Muscle layer of colon (tissue), 2 donors: ENCODE data around the gene RDH16.

Source experiments
- H3K27ac ChIP-seq: one replicate; pipeline ENCODE4 v1.7.0; 2013; ENCODE audit warnings: low read depth, mild to moderate bottlenecking, low read length, moderate library complexity
- H3K27me3 ChIP-seq, 2 donors: one replicate each; pipeline ENCODE4 v1.7.0; 2013; ENCODE audit warnings: low read length in 2 of 2, mild to moderate bottlenecking in 2 of 2; ENCODE audit not compliant: insufficient read depth in 2 of 2, control insufficient read depth in 1 of 2
- H3K36me3 ChIP-seq: one replicate; pipeline ENCODE4 v1.7.0; 2013; ENCODE audit warnings: mild to moderate bottlenecking, low read length; ENCODE audit not compliant: insufficient read depth
- H3K4me1 ChIP-seq: one replicate; pipeline ENCODE4 v1.7.0; 2013; ENCODE audit warnings: mild to moderate bottlenecking, low read length; ENCODE audit not compliant: insufficient read depth
- H3K4me3 ChIP-seq, 2 donors: one replicate each; pipeline ENCODE4 v1.7.0; 2013; ENCODE audit warnings: low read length in 2 of 2, low read depth in 1 of 2, mild to moderate bottlenecking in 1 of 2, moderate library complexity in 1 of 2
- H3K9ac ChIP-seq: one replicate; pipeline ENCODE4 v1.7.0; 2013; ENCODE audit warnings: low read length
- H3K9me3 ChIP-seq: one replicate; pipeline ENCODE4 v1.7.0; 2013; ENCODE audit warnings: mild to moderate bottlenecking, low read length
- donor health status: abdominal sarcoma.
- donor health status: Adenocarcinoma of cecum.

Gene RDH16

DNA sequence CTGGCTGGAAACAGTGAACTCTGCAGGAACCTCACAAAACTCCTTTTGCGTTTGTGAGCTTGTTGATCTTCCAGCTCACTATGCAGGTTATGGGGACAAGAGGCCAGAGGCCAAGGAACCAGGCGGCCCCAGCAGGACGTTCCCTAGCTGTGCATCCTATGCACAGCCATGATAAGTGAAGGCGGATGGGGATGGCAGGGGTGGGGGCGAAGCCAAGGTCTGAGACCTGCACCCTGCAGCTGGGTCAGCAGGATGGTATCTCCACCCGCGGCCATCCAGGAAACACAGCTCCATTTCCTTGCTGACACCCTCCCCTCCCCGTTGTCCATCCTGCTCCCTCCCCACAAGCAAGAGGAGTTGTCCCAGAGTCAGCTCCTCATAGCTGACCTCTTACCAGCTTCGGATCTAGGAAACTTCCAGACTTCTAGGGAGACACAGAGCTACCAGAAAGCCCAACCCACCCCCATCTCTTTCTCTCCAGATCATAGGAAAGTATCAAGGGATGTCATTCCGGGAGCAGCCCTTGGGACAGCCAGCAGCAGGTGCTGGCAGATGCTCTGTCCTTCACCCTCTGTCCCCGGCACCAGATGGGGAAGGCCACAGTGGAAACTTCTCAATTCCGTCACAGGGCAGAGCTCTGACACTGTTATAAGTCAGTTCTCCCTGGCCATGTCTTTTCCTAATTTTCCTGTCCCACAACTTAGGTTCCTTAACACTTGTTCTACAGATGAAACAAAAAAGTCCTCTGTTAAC, 39.6 kb upstream of the RDH16 start:
- Histone ChIP-seq H3K27ac (no peak overlapping the region), H3K9me3 (no peaks in the 10 kb centered on the region), H3K4me3 (no peak overlapping the region), H3K27me3 (no peaks in the 10 kb centered on the region), H3K4me1 (peaks cover 13% of the 10 kb centered on the region), H3K9ac (no peak overlapping the region), H3K36me3 (peaks cover 30% of the 10 kb centered on the region)

DNA sequence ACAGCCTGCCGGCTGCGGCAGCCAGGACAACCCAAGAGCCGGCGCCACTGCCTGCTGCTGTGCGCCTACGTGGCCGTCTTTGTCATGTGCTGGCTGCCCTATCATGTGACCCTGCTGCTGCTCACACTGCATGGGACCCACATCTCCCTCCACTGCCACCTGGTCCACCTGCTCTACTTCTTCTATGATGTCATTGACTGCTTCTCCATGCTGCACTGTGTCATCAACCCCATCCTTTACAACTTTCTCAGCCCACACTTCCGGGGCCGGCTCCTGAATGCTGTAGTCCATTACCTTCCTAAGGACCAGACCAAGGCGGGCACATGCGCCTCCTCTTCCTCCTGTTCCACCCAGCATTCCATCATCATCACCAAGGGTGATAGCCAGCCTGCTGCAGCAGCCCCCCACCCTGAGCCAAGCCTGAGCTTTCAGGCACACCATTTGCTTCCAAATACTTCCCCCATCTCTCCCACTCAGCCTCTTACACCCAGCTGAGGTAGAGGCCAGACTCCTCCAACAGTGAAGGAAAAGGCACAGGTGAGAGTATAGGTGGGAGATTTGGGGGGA, 38.6 kb upstream of the RDH16 start:
- Histone ChIP-seq H3K4me1 (peaks cover 4% of the 10 kb centered on the region), H3K27ac (no peak overlapping the region), H3K36me3 (peaks cover 23% of the 10 kb centered on the region), H3K9ac (no peak overlapping the region), H3K27me3 (no peaks in the 10 kb centered on the region), H3K9me3 (no peaks in the 10 kb centered on the region), H3K4me3 (no peak overlapping the region)

DNA sequence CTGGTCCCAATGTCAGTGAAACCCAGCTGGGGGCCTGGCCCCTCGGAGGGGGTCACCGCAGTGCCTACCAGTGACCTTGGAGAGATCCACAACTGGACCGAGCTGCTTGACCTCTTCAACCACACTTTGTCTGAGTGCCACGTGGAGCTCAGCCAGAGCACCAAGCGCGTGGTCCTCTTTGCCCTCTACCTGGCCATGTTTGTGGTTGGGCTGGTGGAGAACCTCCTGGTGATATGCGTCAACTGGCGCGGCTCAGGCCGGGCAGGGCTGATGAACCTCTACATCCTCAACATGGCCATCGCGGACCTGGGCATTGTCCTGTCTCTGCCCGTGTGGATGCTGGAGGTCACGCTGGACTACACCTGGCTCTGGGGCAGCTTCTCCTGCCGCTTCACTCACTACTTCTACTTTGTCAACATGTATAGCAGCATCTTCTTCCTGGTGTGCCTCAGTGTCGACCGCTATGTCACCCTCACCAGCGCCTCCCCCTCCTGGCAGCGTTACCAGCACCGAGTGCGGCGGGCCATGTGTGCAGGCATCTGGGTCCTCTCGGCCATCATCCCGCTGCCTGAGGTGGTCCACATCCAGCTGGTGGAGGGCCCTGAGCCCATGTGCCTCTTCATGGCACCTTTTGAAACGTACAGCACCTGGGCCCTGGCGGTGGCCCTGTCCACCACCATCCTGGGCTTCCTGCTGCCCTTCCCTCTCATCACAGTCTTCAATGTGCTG, 38.0 kb upstream of the RDH16 start:
- Histone ChIP-seq H3K9ac (no peak overlapping the region), H3K4me3 (no peak overlapping the region), H3K9me3 (no peaks in the 10 kb centered on the region), H3K27ac (no peak overlapping the region), H3K4me1 (peaks cover 4% of the 10 kb centered on the region), H3K36me3 (peaks cover 17% of the 10 kb centered on the region), H3K27me3 (no peaks in the 10 kb centered on the region)

DNA sequence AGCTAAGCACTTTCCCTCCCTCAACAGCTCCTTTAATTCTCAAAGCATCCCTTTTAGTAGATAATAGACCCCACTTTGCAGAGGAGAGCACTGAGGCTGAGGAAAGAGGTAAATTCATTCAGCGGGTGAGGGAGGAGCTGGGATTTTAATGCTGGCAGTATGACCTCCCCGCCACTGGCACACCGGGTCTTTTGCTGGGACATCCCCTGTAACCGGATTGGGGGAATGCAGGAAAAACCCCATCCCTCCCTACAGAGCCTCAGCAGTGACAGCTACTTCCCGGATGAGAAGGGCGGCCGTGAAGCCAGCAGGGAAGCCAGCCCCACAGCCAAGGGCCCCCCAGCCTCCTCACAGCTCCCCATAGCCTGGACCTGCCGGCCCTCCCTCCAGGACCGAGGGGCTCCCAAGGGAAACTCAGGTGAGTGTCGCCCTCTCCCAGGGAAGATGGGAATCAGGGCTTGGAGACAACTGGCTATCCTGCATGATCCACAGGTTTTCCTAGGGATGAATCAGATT, 36.9 kb upstream of the RDH16 start:
- H3K4me3 ChIP-seq: no peak overlapping the region
- peaks cover 4% of the 10 kb centered on the region for H3K4me1 ChIP-seq
- H3K36me3 ChIP-seq: peaks cover 12% of the 10 kb centered on the region
- no peak overlapping the region for H3K27ac ChIP-seq
- H3K9ac ChIP-seq: no peak overlapping the region
- H3K27me3 ChIP-seq: no peaks in the 10 kb centered on the region
- H3K9me3 ChIP-seq: no peaks in the 10 kb centered on the region

DNA sequence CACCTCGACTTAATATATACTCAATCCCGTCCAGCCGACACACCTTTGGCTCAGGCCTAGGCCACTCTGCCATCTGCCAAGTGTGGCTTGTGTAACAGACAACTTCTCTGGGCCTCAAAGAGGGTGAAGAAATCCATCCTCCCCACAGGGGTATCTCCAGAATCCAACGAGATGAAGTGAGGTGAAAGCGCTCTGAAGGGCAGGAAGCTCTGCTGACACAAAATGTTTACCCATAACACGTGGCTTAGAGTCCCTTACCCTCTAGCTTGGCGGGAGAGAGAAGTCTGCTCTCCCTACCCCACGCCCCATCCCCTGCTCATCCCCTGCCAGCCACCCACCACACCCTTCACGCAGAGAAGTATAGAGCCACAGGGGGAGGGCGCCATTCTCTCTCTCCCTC, 35.9 kb upstream of the RDH16 start:
- no peak overlapping the region for H3K9ac ChIP-seq
- peaks cover 10% of the 10 kb centered on the region for H3K36me3 ChIP-seq
- no peaks in the 10 kb centered on the region for H3K9me3 ChIP-seq
- H3K27me3 ChIP-seq: no peaks in the 10 kb centered on the region
- no peak overlapping the region for H3K27ac ChIP-seq
- peaks cover 4% of the 10 kb centered on the region for H3K4me1 ChIP-seq
- H3K4me3 ChIP-seq: no peak overlapping the region

DNA sequence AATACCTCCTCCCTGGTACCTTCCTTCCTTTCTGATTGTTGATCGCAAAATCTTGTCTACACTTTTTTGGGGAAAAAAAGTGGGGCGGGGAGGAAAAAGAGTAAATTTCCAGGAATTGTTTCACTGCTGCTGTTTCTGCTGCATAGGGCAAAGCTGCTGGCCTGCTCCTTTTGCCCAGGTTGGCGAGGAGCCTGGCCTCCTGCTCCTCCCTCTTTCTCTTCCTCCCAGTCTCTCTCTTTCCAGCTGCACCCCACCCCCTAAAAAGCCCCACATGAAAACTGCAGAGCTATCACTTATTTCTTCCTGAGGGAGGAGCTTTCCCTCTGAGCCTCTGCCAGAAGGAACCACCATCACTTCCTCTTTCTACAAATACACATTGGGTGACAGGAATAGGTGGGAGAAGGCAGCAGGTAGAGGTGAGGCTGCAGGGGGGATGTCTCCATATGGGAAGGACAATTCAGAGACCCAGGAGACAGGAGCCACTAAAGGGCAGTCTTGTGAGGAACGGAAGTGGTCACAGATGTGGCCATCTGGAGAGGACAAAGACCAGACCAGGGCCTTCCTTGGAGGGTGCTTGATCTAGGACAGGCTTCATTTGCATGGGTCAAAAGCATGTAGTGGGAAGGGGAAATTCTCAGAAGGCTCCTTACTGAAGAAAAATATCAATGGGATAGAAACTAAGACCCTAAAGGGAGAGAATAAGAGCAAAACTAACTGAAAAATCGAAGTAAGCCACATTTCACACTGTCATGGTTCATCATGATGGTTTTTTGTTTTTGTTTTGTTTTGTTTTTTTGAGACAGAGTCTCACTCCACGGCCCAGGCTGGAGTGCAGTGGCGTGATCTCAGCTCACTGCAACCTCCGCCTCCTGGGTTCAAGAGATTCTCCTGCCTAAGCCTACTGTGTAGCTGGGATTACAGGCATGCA, 34.2 kb upstream of the RDH16 start:
- Histone ChIP-seq H3K27me3 (no peaks in the 10 kb centered on the region), H3K27ac (no peak overlapping the region), H3K9me3 (no peaks in the 10 kb centered on the region), H3K4me1 (no peaks in the 10 kb centered on the region), H3K36me3 (peaks cover 5% of the 10 kb centered on the region), H3K4me3 (no peak overlapping the region), H3K9ac (no peak overlapping the region)

DNA sequence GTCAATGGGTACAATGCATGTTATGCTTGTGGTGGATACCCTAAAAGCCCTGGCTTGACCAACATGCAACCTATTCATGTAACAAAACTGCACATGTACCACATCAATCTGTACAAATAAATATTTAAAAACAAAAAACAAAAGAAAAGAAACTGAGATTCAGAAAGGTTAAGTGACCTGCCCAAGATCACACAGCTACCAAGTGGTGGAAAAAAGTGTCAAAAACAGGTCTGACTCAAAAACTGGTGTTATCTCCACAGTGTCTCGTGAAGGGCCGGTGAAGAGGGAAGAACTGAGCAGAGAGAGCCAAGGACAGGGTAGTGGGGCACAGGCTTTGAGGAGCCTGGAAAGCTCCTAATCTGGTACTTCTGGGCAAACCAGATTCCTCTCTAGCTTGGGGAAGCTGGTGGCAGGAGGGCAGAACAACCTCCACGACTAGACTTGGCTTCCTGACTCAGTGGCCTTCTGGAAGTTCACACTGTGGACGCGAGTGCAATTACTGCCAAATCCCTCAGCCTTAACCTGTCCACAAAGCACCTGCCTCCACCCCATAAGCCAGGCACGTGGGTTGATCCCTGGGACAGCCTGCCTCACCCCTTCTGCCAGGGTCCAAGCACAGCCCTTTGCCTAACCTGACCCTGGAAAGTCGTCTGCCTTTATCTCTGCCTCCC, 33.4 kb upstream of the RDH16 start:
- H3K9me3 ChIP-seq: no peaks in the 10 kb centered on the region
- peaks cover 1% of the 10 kb centered on the region for H3K36me3 ChIP-seq
- H3K9ac ChIP-seq: no peak overlapping the region
- no peak overlapping the region for H3K27ac ChIP-seq
- H3K4me3 ChIP-seq: no peak overlapping the region
- H3K27me3 ChIP-seq: no peaks in the 10 kb centered on the region
- no peaks in the 10 kb centered on the region for H3K4me1 ChIP-seq

DNA sequence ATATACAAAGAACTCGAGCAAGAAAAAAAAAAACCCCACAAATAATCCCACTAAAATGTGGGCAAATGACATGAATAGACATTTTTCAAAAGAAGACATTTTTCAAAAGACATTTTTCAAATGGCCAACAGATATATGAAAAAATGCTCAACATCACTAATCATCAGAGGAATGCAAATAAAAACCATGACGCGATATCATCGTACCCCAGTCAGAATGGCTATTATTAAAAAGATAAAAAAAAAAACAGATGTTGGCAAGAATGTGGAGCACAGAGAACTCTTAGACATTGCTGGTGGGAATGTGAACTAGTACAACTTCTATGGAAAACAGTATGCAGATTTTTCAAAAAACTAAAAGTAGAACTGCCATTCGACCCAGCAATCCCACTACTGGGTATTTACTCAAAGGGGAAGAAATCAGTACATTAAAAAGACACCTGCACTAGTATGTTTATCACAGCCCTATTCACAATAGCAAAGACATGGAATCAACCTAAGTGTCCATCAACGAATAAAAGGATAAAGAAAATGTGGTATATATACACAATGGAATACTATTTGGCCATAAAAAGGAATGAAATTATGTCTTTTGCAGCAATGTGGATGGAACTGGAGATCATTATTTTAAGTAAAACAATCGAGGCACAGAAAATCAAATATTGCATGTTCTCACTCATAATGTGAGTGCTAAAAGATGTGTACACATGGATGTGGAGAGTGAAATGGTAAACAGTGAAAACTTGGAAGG, 32.6 kb upstream of the RDH16 start:
- Histone ChIP-seq H3K9ac (no peak overlapping the region), H3K9me3 (no peaks in the 10 kb centered on the region), H3K4me1 (no peaks in the 10 kb centered on the region), H3K27me3 (no peaks in the 10 kb centered on the region), H3K36me3 (no peaks in the 10 kb centered on the region), H3K4me3 (no peak overlapping the region), H3K27ac (no peak overlapping the region)

DNA sequence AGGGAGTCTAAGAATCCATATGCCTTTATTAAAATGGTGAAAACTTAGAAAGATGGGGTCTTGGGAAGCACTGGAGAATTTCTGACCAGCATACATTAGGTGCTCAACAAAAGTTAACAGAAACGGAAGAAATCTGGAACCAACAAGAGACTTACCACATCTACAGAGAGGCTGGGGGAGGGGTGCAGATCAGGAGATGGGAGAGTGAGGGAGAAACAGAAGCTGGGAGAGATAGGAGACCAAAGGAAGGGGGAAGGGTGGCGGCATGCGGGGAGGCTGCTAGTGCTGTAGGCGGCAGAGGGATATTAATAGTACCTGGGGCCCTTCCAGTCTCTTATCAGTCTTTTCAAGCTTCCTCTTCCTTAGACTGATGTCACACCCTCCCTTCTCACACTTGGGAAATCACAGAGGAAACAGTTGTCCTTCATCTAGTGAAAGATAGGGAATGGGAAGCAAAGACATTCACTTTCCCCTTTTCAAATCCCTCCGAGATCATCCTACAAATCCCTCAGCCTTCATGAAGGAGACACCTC, 30.9 kb upstream of the RDH16 start:
- no peaks in the 10 kb centered on the region for H3K4me1 ChIP-seq
- H3K9ac ChIP-seq: no peak overlapping the region
- no peak overlapping the region for H3K4me3 ChIP-seq
- no peaks in the 10 kb centered on the region for H3K27me3 ChIP-seq
- H3K36me3 ChIP-seq: no peaks in the 10 kb centered on the region
- no peak overlapping the region for H3K27ac ChIP-seq
- no peaks in the 10 kb centered on the region for H3K9me3 ChIP-seq

DNA sequence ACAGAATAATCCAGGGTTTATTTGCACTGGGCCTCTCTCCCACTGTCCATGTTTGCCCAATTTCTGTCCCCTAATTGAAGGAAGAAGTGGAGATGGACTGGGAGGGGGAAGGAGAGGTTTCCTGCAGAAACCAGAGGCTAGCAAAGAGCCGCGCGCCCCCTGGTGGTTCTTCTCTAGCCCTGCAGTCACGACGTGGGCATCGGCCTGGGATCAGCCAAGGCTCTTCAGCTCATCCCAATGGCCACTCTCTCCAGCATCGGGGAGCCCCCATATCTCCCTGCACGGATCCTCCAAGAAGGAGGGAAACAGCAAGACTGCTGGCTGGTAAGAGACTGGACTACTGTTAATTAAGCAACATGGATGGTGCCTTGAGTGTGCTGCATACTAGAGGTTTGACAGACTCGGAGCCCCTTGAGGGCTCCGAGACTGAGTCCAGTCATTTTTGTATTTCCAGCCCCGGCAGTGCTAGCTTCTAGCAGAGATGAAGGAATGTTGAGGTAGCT, 30.2 kb upstream of the RDH16 start:
- Histone ChIP-seq H3K27me3 (no peaks in the 10 kb centered on the region), H3K4me3 (no peak overlapping the region), H3K9ac (no peak overlapping the region), H3K27ac (no peak overlapping the region), H3K9me3 (no peaks in the 10 kb centered on the region), H3K36me3 (no peaks in the 10 kb centered on the region), H3K4me1 (no peaks in the 10 kb centered on the region)
